Renal cortical epithelial cell (primary cell): ENCODE data around the gene RRP8. TPM values are rescaled to one million over a fixed set of nuclear protein-coding genes. Genes with fewer than 3 reads are reported as not detected.
A peak's percentile ranks its signal among the peaks of the same experiment; 100 is the strongest.

Experiments used
- DNase-seq: peaks from one replicate; pipeline ENCODE4 v3.0.0-alpha.2; 2011; ENCODE audit warnings: low read depth
- total RNA-seq: library from RNA; depleted of rRNA; stranded (reverse); fragments of >200 nt; gene quantifications from 2 replicates; pipeline ENCODE4 v1.2.3, GENCODE V29; 2014

Gene RRP8
- total RNA-seq, 1 donor from 2014 or later = 22.6 TPM

- DNase-seq = peak; percentile 72
Measured at GRCh38 chr11:6568191-6568918, 35.1 kb downstream of the RRP8 start.

- DNase-seq = no peak
Measured at GRCh38 chr11:6567371-6567745, 36.1 kb downstream of the RRP8 start.

DNA sequence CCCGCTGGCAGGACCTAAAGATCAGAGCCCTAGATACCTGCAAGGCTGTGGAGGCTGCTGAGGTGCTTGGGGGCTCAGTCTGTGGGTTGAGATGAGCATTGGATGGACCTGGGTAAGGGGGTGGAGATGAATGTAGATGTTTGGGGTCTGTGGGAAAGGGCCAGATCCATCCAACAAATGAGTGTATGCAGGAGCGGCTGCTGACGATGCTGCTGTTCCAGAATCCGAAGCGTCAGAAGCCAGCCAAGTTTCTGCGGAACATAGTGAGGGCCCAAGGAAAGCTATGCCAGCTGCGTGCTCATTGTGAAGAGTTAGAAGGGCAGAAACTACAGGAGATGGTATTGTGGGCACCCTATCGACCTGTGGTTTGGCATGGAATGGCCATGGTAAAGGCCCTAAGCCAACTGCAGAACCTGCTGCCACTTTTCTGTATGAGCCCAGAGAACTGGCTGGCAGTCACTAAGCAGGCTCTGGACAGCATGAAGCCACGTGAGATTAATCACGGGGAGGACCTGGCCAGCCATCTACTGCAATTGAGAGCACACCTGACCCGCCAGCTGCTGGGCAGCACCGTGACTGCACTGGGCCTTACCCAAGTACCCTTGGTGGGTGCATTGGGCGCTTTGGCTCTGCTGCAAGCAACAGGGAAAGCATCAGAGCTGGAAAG is 36.6 kb downstream of the RRP8 start:
- no peak for DNase-seq

GRCh38 chr11:6565988-6566703 is 37.3 kb downstream of the RRP8 start:
- no peak for DNase-seq

GRCh38 chr11:6565325-6565724 is 38.1 kb downstream of the RRP8 start:
- no peak for DNase-seq

DNA sequence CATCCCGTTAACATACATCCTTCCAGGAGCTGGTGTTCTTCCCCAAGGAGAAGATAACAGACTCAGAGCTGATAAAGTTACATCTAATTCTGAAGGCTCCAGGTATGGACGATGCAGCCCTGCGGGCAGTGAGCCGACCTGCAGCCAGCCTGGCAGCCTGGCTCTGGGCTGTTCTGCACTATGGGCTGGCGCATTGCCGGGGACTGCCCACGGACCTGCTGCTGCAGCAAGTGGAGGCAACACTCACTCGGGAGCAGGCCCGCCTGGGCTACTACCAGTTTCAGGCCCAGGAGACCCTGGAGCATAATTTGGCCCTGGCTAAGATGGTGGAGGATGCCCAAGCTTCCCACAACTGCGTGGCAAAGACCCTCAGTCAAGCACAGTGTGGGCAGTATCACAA is 39.7 kb downstream of the RRP8 start:
- DNase-seq = no peak

DNA sequence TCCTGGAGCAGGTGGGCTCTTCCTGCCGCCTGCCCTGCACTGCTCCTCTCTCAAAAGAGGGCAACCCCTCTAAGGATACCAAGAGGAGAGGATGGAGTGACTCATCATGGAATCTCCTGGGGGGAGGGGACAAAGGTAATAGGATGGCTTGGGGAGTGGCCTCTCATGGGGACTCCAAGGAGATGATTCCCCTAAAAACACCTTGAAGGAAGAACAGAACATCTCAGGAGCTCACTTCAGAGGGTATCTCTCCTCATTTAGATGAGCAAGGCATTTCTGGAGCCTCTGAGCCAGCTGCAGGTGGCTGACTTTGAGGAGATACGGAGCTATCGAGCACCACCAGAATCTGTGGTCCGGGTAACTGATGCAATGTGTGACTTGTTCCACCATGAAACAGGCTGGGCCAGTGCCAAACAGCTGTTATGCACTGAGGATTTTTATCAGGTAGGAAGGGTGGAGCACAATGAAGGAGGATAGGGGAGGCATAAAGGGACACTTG is 40.2 kb downstream of the RRP8 start:
- DNase-seq = no peak

DNA sequence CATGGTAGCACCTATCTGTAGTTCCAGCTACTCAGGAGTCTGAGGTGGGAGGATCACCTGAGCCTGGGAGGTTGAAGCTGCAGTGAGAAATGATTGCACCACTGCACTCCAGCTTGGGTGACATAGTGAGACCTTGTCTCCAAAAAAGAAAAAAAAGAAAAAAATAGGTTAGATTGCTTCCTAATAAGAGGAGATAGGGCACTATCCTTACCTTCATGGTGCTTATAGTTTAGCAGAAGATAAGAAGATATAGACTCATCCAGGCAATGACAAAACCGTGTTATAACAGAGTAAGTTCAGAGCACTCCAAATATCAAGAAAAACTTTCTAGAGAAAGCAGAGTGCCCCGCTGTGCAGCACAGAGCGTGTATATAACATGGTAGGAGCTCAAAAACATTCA is 42.1 kb downstream of the RRP8 start:
- DNase-seq = no peak

GRCh38 chr11:6559369-6559768 is 44.0 kb downstream of the RRP8 start:
- no peak for DNase-seq

- DNase-seq = no peak
Measured at GRCh38 chr11:6557761-6558674, 45.4 kb downstream of the RRP8 start.

GRCh38 chr11:6557063-6557462 is 46.4 kb downstream of the RRP8 start:
- no peak for DNase-seq

- peak; percentile 57 for DNase-seq
Measured at GRCh38 chr11:6556139-6556949, 47.1 kb downstream of the RRP8 start.

DNA sequence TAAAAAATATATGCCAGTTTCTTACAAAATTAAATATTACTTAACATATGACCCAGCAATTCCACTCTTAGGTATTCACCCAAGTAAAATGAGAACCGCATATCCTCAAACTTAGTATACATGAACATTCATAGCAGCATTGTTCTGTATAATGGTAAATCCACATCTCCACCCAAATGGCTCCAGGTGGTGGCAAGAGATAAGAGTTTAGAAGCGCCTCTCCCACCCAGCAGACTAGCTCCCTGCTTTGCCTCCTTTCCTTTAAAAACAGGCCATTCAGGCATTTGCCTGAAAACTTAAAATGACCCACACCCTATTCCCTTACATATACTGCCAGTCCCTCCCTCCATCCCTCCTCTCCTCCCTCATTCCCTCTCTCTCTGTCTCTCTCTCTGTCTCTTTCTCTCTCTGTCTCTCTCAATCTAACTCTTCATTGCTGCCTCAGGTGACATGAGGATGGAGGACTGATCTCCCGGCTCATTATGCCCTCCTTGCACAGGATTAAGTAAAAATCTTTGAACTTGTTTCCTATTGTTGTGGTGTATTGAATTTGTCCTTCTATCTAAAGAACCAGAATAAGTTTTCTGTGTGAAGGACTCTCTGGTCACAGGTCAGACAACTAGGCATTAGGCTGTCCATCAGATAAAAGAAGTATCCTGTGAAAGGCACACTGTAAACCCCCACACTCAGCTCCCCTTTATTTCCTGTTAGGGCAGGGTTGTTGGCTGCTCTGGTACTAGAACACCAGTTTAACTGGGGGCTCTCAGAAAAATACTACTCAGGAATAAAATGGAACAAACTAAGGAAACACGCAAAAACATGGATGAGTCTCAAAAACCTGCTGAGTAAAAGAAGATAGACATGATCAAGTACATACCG is 48.3 kb downstream of the RRP8 start:
- no peak for DNase-seq

DNA sequence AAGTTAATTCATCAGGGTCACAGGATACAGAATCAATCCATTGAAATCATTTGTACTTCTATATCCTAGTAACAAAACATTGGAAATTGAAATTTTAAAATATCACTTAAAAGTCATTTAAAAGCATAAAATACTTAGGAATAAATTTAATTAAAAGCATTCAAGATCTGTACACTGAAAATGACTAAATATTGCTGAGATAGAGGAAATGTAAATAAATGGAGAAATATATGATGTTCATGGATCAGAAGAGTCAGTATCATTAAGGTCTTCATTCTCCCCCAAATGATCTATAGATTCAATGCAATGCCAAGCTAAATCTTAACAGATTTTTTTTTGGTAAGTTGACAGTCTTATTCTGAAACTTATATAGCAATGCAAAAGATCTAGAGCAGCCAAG is 49.8 kb downstream of the RRP8 start:
- no peak for DNase-seq

DNA sequence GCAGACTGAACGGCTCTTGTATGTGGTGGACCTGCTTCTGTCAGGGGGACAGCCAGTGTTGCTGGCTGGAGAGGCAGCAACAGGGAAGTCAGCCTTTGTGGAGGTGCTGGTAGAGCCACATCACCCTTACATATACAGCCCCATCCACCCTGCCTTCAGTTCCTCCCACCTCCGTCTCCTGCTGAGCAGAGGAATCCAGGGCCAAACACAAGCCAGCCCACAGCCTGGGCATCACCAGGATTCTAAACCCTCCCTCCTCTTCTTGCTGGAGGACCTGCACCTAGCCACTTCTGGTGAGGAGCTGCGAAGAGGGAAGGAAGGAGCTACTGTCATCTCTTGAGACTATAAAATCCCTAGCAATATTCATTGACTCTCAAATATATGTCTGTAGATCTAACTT is 54.8 kb downstream of the RRP8 start:
- DNase-seq = no peak

DNA sequence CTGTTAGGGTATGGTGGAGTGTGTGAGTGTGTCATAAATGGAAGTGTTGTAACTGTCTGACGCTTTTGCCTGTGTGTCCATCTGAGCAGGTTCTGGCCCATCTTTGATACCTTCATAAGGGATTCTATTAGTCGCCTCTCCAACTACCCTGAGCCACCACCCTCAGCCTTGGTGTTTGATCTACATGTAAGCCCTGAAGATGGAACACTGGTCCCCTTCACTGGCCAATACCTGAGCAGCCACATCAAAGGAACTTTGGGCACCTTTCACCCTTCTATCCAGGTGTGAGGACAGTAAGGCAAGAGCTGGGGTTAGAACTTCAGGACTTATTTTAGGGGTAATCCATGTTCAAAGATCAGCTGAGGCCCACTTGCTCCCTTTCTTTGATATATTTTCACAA is 55.3 kb downstream of the RRP8 start:
- DNase-seq = no peak

- no peak for DNase-seq
Measured at GRCh38 chr11:6547177-6547576, 56.2 kb downstream of the RRP8 start.

DNA sequence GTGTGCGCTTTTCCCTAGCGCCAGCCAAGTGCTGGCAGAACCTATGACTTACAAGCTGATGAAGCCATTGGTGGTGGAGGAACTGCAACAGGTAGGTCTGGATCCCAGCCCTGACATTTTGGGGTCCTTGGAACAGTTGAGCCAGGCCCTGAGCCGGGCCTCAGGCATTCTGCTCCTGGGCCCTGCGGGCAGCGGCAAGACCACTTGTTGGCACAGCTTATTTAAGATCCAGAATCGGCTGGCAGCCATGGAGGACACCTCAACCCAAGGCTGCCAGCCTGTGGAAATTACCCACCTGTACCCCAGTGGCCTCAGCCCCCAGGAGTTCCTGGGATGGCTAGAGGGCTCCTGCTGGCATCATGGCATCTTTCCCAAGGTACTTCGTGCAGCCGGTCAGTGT is 56.7 kb downstream of the RRP8 start:
- DNase-seq = no peak

- no peak for DNase-seq
Measured at GRCh38 chr11:6545917-6546605, 57.4 kb downstream of the RRP8 start.
